Measurements from ENCODE around the gene POMGNT1.

DNA sequence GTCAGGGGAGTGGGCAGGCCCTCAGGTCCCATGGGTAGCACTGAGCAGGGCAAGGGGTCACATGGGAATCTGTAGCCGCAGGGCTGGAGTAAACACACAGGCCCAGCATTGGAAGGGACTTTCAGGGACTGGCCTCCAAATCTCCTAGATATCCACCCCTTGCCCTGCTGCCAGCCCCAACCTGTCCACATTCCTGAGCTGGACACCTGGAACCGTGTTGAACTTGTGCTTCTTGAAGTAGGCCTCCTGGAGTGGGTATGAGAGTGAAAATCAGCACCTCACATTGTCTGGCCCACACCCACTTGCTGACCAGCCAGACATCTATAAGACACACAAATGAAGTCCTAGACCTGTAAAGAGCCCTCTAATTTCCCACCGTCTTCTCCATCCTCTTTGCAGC is 7.7 kb downstream of the POMGNT1 start:
- TF ChIP-seq, protein P1, sequence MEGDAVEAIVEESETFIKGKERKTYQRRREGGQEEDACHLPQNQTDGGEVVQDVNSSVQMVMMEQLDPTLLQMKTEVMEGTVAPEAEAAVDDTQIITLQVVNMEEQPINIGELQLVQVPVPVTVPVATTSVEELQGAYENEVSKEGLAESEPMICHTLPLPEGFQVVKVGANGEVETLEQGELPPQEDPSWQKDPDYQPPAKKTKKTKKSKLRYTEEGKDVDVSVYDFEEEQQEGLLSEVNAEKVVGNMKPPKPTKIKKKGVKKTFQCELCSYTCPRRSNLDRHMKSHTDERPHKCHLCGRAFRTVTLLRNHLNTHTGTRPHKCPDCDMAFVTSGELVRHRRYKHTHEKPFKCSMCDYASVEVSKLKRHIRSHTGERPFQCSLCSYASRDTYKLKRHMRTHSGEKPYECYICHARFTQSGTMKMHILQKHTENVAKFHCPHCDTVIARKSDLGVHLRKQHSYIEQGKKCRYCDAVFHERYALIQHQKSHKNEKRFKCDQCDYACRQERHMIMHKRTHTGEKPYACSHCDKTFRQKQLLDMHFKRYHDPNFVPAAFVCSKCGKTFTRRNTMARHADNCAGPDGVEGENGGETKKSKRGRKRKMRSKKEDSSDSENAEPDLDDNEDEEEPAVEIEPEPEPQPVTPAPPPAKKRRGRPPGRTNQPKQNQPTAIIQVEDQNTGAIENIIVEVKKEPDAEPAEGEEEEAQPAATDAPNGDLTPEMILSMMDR (IDR thresholded peaks at IDR 0.05), result no peak
- no peak for TF ChIP-seq EZH2 (IDR thresholded peaks at IDR 0.05)
